HFFc6 (cell line): Measurements from ENCODE around the gene KNL1. TPM values are rescaled to one million over a fixed set of nuclear protein-coding genes. Genes with fewer than 3 reads are reported as not detected.

ENCODE experiments used
- DNase-seq: peaks from one replicate; pipeline ENCODE4 v3.0.0-alpha.2; 2018
- H3K27ac Mint-ChIP-seq: 2 replicates; pipeline ENCODE4 v1.8.0; 2020; ENCODE audit warnings: mild to moderate bottlenecking, mixed read lengths
- H3K27me3 Mint-ChIP-seq: 2 replicates; pipeline ENCODE4 v1.8.0; 2021; ENCODE audit warnings: mild to moderate bottlenecking, moderate library complexity, mixed read lengths; ENCODE audit not compliant: insufficient read depth
- H3K36me3 Mint-ChIP-seq: 2 replicates; pipeline ENCODE4 v1.8.0; 2021; ENCODE audit warnings: low read depth, mixed read lengths
- H3K4me1 Mint-ChIP-seq: 2 replicates; pipeline ENCODE4 v1.8.0; 2020; ENCODE audit warnings: low read depth, mixed read lengths
- H3K4me3 Mint-ChIP-seq: 2 replicates; pipeline ENCODE4 v1.8.0; 2020; ENCODE audit warnings: mild to moderate bottlenecking, moderate library complexity, mixed read lengths
- H3K9me3 Mint-ChIP-seq: 2 replicates; pipeline ENCODE4 v1.8.0; 2020; ENCODE audit warnings: mild to moderate bottlenecking, mixed read lengths
- long read RNA-seq: library from polyadenylated mRNA; unstranded; transcript quantifications from one replicate; pipeline ENCODE4 v2.0.0, GENCODE V29; 2019
- total RNA-seq, 6 experiments: library from RNA; stranded (reverse); fragmentation: NEBNext Ultra II Directional; extraction: Animal tissue kit (Norgen Biotek cat#: 25700); gene quantifications; 2 replicates in 1 of 6; 3 replicates in 5 of 6; pipeline ENCODE4 v1.2.3, GENCODE V29; 2021
- TF ChIP-seq, protein P1 (sequence below): fragments of 200-600 bp; sonication (generic); IDR thresholded peaks from 2 replicates; pipeline ENCODE4 v1.5.0; 2021; ENCODE audit warnings: antibody characterized with exemption, mild to moderate bottlenecking

KNL1 gene, protein sequence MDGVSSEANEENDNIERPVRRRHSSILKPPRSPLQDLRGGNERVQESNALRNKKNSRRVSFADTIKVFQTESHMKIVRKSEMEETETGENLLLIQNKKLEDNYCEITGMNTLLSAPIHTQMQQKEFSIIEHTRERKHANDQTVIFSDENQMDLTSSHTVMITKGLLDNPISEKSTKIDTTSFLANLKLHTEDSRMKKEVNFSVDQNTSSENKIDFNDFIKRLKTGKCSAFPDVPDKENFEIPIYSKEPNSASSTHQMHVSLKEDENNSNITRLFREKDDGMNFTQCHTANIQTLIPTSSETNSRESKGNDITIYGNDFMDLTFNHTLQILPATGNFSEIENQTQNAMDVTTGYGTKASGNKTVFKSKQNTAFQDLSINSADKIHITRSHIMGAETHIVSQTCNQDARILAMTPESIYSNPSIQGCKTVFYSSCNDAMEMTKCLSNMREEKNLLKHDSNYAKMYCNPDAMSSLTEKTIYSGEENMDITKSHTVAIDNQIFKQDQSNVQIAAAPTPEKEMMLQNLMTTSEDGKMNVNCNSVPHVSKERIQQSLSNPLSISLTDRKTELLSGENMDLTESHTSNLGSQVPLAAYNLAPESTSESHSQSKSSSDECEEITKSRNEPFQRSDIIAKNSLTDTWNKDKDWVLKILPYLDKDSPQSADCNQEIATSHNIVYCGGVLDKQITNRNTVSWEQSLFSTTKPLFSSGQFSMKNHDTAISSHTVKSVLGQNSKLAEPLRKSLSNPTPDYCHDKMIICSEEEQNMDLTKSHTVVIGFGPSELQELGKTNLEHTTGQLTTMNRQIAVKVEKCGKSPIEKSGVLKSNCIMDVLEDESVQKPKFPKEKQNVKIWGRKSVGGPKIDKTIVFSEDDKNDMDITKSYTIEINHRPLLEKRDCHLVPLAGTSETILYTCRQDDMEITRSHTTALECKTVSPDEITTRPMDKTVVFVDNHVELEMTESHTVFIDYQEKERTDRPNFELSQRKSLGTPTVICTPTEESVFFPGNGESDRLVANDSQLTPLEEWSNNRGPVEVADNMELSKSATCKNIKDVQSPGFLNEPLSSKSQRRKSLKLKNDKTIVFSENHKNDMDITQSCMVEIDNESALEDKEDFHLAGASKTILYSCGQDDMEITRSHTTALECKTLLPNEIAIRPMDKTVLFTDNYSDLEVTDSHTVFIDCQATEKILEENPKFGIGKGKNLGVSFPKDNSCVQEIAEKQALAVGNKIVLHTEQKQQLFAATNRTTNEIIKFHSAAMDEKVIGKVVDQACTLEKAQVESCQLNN (N-terminal part only)
- total RNA-seq, result 10 to 100 TPM in 5 of 6 experiments, 1 to 10 TPM in 1; 8.9 to 26.8 (median 20.0) TPM
- long read RNA-seq, full-length matches to known transcripts, result 3 of 6 reads
- long read RNA-seq, partial matches to known transcripts, result 1 of 6 reads
- long read RNA-seq, other reads (novel, unspliced or antisense), result 2 of 6 reads

DNA sequence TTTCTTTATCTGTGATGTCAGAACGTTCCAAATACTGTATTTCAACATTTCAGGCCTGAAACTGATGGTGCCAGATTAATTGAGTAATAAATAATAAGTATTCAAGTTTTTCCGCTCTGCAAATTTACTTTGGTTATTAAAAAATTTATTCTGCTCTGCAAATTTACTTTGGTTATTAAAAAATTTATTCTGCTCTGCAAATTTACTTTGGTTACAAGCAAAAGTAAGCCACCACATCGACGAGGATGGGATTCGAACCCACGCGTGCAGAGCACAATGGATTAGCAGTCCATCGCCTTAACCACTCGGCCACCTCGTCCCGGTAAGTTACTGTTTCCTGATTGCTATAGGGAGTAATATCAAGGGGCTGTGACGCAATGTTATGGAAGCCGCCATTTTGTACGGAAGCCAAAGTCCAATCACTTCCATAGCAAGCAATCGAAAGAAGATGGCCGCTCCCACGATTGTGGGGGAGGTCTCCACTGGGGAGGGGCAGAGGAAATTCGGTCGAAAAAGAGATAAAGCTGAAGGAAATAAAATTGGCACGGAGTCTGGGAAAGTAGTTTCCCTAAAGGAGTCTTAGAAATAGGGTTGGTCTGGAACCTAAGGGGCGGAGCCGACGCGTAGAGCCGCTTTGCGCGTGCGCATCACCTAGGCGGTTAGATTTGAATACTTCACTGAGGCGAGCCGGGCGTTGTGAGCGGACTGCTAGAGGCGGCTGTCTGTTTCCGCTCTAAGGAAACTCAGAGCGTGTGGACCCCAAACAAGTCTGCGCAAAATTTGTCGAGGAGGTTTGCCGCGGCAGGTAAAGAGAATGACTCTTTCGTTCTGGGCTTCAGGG is at the start of gene KNL1:
Gene KNL1 (plus strand): TSS at position 662 of the 841 bp plus-strand sequence. CDS start 8,683 bp downstream, outside the sequence.
- H3K9me3 Mint-ChIP-seq, result no peaks in the 10 kb centered on the region
- TF ChIP-seq, protein P1, sequence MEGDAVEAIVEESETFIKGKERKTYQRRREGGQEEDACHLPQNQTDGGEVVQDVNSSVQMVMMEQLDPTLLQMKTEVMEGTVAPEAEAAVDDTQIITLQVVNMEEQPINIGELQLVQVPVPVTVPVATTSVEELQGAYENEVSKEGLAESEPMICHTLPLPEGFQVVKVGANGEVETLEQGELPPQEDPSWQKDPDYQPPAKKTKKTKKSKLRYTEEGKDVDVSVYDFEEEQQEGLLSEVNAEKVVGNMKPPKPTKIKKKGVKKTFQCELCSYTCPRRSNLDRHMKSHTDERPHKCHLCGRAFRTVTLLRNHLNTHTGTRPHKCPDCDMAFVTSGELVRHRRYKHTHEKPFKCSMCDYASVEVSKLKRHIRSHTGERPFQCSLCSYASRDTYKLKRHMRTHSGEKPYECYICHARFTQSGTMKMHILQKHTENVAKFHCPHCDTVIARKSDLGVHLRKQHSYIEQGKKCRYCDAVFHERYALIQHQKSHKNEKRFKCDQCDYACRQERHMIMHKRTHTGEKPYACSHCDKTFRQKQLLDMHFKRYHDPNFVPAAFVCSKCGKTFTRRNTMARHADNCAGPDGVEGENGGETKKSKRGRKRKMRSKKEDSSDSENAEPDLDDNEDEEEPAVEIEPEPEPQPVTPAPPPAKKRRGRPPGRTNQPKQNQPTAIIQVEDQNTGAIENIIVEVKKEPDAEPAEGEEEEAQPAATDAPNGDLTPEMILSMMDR, result no peak
- peaks cover 4% of the 10 kb centered on the region; the same call in 1 of the 2 replicates for H3K27me3 Mint-ChIP-seq
- H3K4me3 Mint-ChIP-seq, result peak within 1 kb of the TSS; percentile 91
- H3K27ac Mint-ChIP-seq, result peak within 1 kb of the TSS; percentile 100
- peaks cover 42% of the 10 kb centered on the region for H3K4me1 Mint-ChIP-seq
- peak; percentile 89 for DNase-seq
- H3K36me3 Mint-ChIP-seq, result no peaks in the 10 kb centered on the region

- Mint-ChIP-seq H3K4me3 (no peak overlapping the region), H3K4me1 (no peaks in the 10 kb centered on the region), H3K27ac (no peak overlapping the region), H3K9me3 (no peaks in the 10 kb centered on the region), H3K36me3 (peaks cover 10% of the 10 kb centered on the region; the same call in 1 of the 2 replicates), H3K27me3 (no peaks in the 10 kb centered on the region; the same call in 1 of the 2 replicates)
- no peak for DNase-seq
- TF ChIP-seq, protein P1, result no peak
Observed at GRCh38 chr15:40545457-40545856, 48.6 kb upstream of the KNL1 start.

DNA sequence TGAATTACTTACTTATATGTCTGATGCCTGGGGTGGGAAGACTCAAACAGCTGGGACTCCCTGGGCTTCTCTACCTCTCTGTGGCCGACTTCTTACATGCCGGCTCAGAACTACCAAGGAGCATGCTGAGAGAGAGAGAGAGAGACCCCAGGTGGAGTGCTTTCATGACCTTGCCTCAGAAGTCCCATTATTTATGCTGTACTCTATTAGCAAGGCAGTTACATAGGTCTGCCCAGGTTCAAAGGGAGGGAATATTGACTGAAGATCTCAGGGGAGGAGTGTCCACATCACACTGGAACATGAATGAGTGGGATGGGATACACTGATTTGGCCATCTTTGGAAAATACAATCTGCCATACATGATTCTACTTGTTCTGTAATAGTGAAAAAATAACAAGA is 45.4 kb upstream of the KNL1 start:
- Mint-ChIP-seq H3K9me3 (no peaks in the 10 kb centered on the region), H3K4me1 (no peaks in the 10 kb centered on the region), H3K27ac (no peak overlapping the region), H3K27me3 (no peaks in the 10 kb centered on the region; the same call in 1 of the 2 replicates), H3K4me3 (no peak overlapping the region), H3K36me3 (peaks cover 13% of the 10 kb centered on the region)
- TF ChIP-seq, protein P1, result no peak
- DNase-seq, result no peak

DNA sequence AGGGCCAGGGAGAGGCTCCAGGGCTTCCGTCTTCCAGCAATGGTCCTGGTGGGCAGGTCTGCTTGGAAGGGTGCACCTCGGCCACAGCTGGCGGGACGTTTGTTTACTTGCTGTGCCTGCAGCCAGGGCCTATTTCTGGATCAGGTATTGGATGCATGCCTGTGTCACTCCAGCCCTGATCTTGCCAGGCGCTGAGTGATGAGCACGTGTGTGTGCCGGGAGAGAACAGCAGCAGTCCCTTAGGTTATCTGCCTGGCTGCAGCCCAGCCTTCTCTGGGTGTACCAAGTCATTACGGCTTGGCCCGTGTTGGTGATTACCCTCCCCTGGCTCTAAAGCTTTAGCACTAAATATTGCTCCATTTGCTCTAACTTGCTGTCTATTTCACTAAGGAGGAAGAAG is 44.2 kb upstream of the KNL1 start:
- Mint-ChIP-seq H3K4me3 (no peak overlapping the region), H3K27ac (no peak overlapping the region), H3K4me1 (no peaks in the 10 kb centered on the region), H3K27me3 (no peaks in the 10 kb centered on the region; the same call in 1 of the 2 replicates), H3K36me3 (peaks cover 13% of the 10 kb centered on the region), H3K9me3 (no peaks in the 10 kb centered on the region)
- DNase-seq, result no peak
- TF ChIP-seq, protein P1, result no peak
